GM21367 (cell line): ENCODE data around the gene NKRF.

ENCODE experiments used
- ATAC-seq: cut with Tn5 transposase; IDR thresholded peaks from one replicate; pipeline ENCODE4 v1.9.1; 2021; ENCODE audit not compliant: unreplicated experiment

NKRF gene

GRCh38 chrX:119617517-119618164 lies 11.4 kb upstream of the NKRF start:
- peak; percentile 47 for ATAC-seq

GRCh38 chrX:119614776-119615175 lies 8.6 kb upstream of the NKRF start:
- ATAC-seq = no peak

DNA sequence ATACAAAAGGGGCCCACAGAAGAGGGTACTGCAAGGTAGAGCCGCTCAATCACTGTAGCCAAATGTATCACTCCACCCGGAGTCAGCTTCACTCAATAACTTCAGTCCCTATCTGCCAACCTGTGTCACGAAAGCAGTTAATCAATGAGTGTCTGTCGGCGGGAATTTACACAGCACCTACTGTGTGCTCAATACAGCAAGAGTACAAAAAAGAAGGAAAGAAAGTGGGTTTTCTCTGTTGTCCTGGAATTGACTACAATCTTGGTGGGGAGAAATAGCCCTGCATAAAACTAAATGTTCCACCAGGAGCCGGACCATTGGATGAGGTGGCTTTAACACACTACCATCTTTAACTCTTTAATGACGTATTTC lies 780 bp upstream of the NKRF start:
- no peak for ATAC-seq

DNA sequence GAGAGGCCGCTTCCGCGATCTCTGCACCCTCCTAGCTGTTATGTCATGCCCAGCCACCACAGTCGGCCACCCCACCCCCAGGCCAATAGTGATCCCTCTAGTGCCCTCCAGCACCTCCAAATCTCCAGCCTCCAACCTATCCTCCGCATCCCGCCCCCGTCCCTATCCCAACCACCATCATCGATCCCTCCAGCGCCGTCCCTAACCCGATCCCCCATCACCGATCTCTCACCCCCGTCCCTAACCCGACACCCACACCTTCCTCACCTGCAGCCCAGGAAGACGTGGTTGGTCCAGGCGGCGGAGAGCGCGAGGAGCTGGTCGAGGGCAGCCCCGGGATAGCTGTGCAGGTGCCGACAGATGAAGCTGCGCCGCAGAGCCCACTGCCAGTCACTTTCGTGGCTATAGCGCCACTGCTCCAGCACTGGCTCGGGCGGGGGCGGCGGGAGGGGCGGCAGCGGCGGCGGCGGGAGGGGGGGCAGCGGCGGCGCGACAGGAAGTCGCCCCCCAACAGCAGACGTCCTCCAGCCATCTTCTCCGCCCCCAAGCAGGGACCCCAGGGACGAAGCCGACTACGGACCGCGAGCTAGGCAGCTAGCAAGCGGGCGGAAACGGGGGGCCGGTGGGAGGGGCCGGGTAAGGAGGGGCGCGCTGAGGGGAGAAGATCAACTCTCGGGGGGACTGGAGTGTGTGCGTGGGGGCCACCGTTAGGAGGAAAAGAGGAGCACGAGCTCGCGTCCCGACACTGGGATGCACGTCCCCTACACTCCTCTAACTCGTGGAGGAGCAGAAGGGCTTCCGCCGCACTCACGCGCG lies 552 bp downstream of the NKRF start:
- peak; percentile 26 for ATAC-seq

DNA sequence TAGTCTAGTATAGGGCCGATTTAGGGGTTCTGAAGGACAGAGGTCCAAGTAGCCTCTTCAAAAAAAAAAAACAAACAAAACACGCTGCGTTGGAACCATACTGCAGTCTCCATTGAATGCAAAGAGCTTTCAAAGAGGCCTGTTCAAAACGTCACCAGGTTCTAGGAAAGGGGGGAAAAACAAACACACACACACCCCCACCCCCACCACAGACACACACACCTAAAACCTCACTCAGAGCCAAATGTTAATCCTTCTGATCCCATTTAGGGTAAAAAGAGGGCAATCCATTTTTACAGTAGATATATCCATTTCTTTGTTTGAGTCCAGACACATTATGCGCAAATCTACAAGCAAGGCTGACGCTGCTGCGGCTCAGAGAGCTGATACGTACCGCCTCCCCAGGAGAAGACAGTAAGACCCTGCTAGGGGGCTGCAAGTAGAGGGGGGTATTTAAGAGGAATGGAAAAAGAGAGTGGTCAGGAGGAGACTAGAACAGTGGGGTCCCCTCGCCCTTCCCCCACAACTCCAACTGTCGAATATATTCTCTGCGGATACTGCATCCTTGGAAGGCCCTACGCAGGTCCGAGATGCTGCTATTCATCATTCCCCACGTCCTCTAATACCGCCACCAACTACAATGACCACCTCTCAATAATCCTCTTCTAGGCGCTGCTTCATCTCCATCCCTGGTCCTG lies 1.3 kb downstream of the NKRF start:
- no peak for ATAC-seq

DNA sequence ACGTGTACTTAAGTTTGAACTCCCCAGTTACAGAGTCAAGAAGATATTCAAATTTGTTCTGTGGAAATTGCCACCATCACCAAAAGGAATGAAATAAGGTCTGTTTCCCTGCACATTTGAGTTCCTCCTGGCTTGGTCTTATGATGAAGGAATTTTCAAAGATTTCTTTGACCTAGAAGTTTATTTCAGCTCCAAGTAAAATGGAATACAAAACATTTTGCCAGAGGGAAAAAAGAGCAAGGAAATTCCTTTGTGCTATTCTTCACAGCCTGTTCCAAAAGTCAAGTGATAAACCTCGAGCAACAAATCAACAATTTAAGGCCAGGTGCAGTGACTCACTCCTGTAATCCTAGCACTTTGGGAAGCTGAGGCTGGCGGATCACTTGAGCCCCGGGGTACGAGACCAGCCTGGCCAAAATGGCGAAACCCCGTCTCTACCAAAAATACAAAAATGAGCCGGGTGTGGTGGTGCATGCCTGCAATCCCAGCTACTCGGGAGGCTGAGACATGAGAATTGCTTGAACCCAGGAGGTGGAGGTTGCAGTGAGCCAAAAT lies 3.4 kb downstream of the NKRF start:
- no peak for ATAC-seq

DNA sequence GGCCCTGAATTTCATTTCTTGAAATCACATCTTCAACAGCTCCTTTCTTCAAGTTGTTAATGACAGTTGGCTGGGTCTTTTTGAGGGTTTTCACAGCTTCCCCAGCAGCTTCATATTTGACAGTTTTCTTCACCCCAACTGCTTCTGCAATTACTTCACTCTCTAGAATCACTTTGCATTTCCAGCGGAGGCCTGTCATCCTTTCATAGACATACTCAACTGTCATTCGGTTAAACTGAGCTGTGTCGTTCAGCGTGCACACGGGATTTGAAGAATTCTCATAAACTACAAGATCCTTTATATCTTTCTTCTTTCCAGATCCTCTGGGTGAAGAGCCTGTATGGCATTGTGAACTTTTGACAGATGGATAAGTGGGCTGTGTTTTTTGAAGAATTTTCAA lies 16.4 kb downstream of the NKRF start:
- ATAC-seq = no peak

GRCh38 chrX:119583431-119584059 lies 22.7 kb downstream of the NKRF start:
- no peak for ATAC-seq

- ATAC-seq = no peak
These were observed 26.8 kb downstream of the NKRF start for GRCh38 chrX:119579414-119579813.

DNA sequence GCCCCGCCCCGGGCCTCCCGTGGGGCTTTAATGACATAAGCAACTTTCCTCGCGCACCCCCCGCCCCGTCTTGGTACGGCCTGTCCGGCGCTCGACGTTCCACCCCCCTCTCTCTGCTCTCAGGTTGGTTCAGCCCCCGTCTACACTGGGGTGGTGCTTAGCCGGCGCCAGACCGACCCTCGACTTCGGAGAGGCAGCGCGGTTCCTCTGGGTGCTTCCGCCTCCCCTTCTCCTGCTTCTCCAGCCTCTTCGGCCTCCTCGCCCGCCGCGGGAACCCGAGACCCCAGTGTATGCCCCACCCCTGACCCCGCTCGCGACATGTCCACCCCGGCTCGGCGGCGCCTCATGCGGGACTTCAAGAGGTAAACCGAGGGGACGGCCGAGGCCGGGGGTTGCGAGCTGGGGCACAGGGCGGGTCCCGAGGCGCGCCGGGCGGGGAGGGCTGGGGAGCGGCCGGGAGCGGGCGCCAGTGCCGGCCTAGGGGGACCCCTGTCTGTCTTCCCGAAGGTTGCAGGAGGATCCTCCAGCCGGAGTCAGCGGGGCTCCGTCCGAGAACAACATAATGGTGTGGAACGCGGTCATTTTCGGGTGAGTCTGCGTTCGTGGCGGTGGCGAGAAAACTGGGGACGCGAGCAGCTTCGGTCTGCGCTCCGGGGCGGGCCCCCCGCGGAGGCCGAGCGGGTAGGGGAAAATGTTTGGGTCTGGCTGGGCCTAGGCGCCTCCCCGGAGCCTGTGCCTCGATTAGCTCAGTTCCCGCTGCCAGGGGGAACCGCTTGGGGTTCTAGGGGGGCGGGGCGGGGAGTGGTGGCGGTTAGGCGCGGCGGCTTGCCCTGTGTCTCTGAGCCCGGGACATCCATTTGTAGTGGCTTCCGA lies 31.6 kb downstream of the NKRF start, which contains the start of gene UBE2A:
TSS of gene UBE2A (plus strand) at position 170 of the 873 bp plus-strand sequence. CDS start at position 319, 149 bp downstream.
- peak; percentile 55 for ATAC-seq

- ATAC-seq = peak; percentile 81
These were observed 32.3 kb downstream of the NKRF start for GRCh38 chrX:119573840-119574393.

- no peak for ATAC-seq
These were observed 33.0 kb downstream of the NKRF start for GRCh38 chrX:119573222-119573621.

DNA sequence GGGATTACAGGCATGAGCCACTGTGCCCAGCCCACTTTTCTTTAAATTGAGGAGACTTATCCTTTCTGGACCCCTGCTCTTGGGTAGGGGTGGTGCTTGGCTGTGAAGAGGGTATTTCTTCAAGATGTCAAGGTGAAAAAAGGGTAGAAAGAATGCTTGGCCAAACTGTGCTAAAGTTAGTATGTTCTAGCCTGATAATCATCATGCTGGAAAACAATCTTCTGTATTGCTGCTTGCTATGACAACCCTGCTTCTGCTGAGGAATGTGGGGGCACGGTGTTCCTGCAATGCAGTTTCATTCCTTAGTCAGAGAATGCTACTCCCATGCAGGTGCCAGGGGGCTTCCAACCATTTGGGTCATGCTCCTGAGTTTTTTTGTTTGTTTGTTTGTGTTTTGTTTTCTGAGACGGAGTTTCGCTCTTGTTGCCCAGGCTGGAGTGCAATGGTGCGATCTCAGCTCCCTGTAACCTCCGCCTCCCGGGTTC lies 35.8 kb downstream of the NKRF start:
- ATAC-seq = no peak

- ATAC-seq = peak; percentile 92
These were observed 41.0 kb downstream of the NKRF start, which contains the start of gene STEEP1 for GRCh38 chrX:119565107-119565663. TSS of gene STEEP1 (minus strand) at chrX:119565409. CDS start at chrX:119565355, 54 bp downstream.

DNA sequence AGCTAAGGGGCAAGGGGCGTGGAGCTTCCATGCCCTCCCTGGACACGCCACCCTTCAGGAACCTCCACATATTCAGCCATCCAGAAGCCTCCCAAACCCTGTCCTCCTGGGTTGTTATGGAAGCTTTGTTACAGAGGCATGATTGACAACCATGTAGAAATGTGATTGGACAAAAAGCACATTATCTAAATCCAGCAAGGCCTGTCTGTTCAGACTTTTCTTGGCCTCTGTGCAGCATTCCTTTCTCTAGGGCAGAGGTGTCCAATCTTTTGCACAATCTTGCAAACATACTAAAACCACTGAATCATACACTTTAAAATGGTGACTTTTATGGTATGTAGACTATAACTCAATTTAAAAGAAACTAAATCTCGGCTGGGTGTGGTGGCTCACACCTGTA lies 53.7 kb downstream of the NKRF start:
- ATAC-seq = no peak

- ATAC-seq = no peak
These were observed 56.8 kb downstream of the NKRF start for GRCh38 chrX:119549327-119550016.

DNA sequence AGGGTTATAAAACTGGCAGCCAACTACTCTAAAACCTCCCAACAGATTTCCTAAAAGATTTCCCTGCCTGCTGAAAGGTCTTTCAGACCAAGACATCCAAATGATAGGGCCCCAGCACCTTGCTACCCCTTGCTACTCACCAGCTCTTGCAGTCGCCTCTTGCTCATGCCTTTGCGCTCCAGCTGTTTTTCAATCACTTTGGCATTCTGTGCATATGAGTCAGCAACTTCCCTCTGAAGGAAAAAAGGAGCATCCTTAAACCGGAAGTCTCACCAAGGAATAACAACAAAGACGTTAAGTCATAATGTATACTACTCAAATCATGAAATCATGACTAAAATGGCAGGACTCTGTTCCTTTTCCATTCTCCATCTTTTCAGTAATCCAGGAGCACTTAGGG lies 65.0 kb downstream of the NKRF start:
- ATAC-seq = no peak

DNA sequence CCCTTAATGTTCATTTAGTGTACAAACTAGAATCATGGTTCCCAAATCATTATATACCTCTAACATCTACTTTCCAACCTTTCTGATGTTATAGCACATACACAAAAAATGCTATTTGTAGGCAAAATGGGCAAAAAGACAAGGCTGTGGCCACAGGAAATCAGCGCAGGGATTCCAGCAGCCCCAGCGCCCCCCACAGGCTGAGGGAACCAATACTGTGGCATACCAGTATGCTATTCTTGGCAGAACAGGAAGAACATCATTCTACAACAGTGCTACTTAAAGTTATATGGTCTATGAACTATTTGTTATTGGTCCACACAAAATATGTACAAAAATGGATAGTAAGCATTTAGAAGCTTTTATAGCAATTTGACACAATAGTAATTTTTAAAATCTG lies 66.4 kb downstream of the NKRF start:
- ATAC-seq = no peak
